ENCODE results near the gene SDHB.
A peak's percentile ranks its signal among the peaks of the same experiment; 100 is the strongest.

Gene SDHB

GRCh38 chr1:16982902-16983301 is 70.9 kb downstream of the SDHB start:
- ChIA-PET CTCF (interaction anchor here (1.1 kb wide), 1 partner anchor 18 kb away, joined by 3 read pairs; no protein-coding TSS in a partner anchor), POLR2A (interaction anchor here (0.6 to 1.4 kb wide), 3 partner anchors 10 to 26 kb away, joined by 5 to 7 read pairs (median 5); no protein-coding TSS in a partner anchor)
- no peaks in the 10 kb centered on the region for H3K9me3 ChIP-seq (ENCODE audit: control insufficient read depth, insufficient read depth, low read depth, low read length)
- H3K27ac ChIP-seq (ENCODE audit: extremely low read depth, low read depth, low read length) = no peak overlapping the region
- no peak overlapping the region for H3K4me3 ChIP-seq (ENCODE audit: low read depth, low read length)
- TF ChIP-seq ZFHX2 (tag by site-specific recombination; conservative IDR thresholded peaks at IDR 0.05) = 0 out of 2 replicates have a peak, but pooled peaks have one; percentile 12
- 0 out of 2 replicates have a peak, but pooled peaks have one; percentile 10 for TF ChIP-seq EGR2 (tag by site-specific recombination; IDR thresholded peaks at IDR 0.05; ENCODE audit: low read depth)
- no peak for TF ChIP-seq PRDM10 (tag by site-specific recombination; IDR thresholded peaks at IDR 0.05)
- H3K4me1 ChIP-seq (ENCODE audit: control insufficient read depth, insufficient read depth, low read length) = no peaks in the 10 kb centered on the region
- peaks cover 0 to 31% of the 10 kb centered on the region in 2 experiments; a peak in 2 of 3 replicates for H3K36me3 ChIP-seq (ENCODE audit: control insufficient read depth in 2 of 2, insufficient read depth in 1 of 2, low read length in 2 of 2)

- Histone ChIP-seq H3K9me3 (ENCODE audit: control insufficient read depth, insufficient read depth, low read depth, low read length) (no peaks in the 10 kb centered on the region), H3K4me1 (ENCODE audit: control insufficient read depth, insufficient read depth, low read length) (no peaks in the 10 kb centered on the region), H3K36me3 (ENCODE audit: control insufficient read depth in 2 of 2, insufficient read depth in 1 of 2, low read length in 2 of 2) (peaks cover 0 to 16% of the 10 kb centered on the region in 2 experiments; a peak in 2 of 3 replicates), H3K4me3 (ENCODE audit: low read depth, low read length) (no peak overlapping the region), H3K27ac (ENCODE audit: extremely low read depth, low read depth, low read length) (no peak overlapping the region)
- TF ChIP-seq ZNF549 (tag by site-specific recombination; IDR thresholded peaks at IDR 0.05) (no peak), ZNF449 (tag by site-specific recombination; IDR thresholded peaks at IDR 0.05) (peak; percentile 79; the same call in 1 of the 2 replicates)
- ChIA-PET CTCF (interaction anchor here (0.7 to 1.8 kb wide), 4 partner anchors 15 to 65 kb away, joined by 3 to 6 read pairs (median 4); no protein-coding TSS in a partner anchor), POLR2A (interaction anchor here (1.1 to 5.3 kb wide), 4 partner anchors 10 to 14 kb away, joined by 3 to 23 read pairs (median 6); no protein-coding TSS in a partner anchor)
These were observed 72.5 kb downstream of the SDHB start for GRCh38 chr1:16981269-16981849.

GRCh38 chr1:16980473-16981268 is 73.2 kb downstream of the SDHB start, which contains the start of gene MFAP2:
TSS of gene MFAP2 (minus strand) at chr1:16980620. CDS start at chr1:16978273, 2,347 bp downstream.
- Histone ChIP-seq H3K4me3 (ENCODE audit: low read depth, low read length) (peak within 1 kb of the TSS; percentile 67), H3K27ac (ENCODE audit: extremely low read depth, low read depth, low read length) (peak within 1 kb of the TSS; percentile 31; the same call in 1 of the 2 replicates), H3K9me3 (ENCODE audit: control insufficient read depth, insufficient read depth, low read depth, low read length) (no peaks in the 10 kb centered on the region), H3K4me1 (ENCODE audit: control insufficient read depth, insufficient read depth, low read length) (no peaks in the 10 kb centered on the region), H3K36me3 (ENCODE audit: control insufficient read depth in 2 of 2, insufficient read depth in 1 of 2, low read length in 2 of 2) (peaks cover 0 to 9% of the 10 kb centered on the region in 2 experiments; a peak in 2 of 3 replicates)
- CTCF ChIA-PET = interaction anchor here (0.7 to 1.8 kb wide), 4 partner anchors 15 to 65 kb away, joined by 3 to 6 read pairs (median 4); no protein-coding TSS in a partner anchor
- POLR2A ChIA-PET = interaction anchor here (1.0 to 5.3 kb wide), 4 partner anchors 9 to 22 kb away, joined by 3 to 23 read pairs (median 4); no protein-coding TSS in a partner anchor
- TF ChIP-seq GLI2 (tag by site-specific recombination; IDR thresholded peaks at IDR 0.05; ENCODE audit: borderline replicate concordance, low read depth) = no peak
- no peak for TF ChIP-seq KLF10 (tag by site-specific recombination; IDR thresholded peaks at IDR 0.05)
- no peak for TF ChIP-seq ZFP3 (tag by site-specific recombination; IDR thresholded peaks at IDR 0.05; ENCODE audit: low read depth)
- no peak for TF ChIP-seq ELK4 (IDR thresholded peaks at IDR 0.05; ENCODE audit: borderline replicate concordance, low read depth, low read length)
- no peak for TF ChIP-seq ZNF274 (IDR thresholded peaks at IDR 0.05; ENCODE audit: low read length)
- no peak for TF ChIP-seq ZNF274 (tag by site-specific recombination; IDR thresholded peaks at IDR 0.05; ENCODE audit: borderline replicate concordance)
- no peak for TF ChIP-seq ZNF354C (tag by site-specific recombination; IDR thresholded peaks at IDR 0.05; ENCODE audit: borderline replicate concordance, low read depth)
- peak; percentile 49; the same call in 1 of the 2 replicates for TF ChIP-seq ZFP69B (tag by site-specific recombination; IDR thresholded peaks at IDR 0.05)
- TF ChIP-seq ZBTB8A (tag by site-specific recombination; IDR thresholded peaks at IDR 0.05) = peak; percentile 11; the same call in 1 of the 2 replicates
- no peak for TF ChIP-seq KLF16 (tag by site-specific recombination; IDR thresholded peaks at IDR 0.05)
- no peak for TF ChIP-seq SCRT1 (tag by site-specific recombination; IDR thresholded peaks at IDR 0.05; ENCODE audit: borderline replicate concordance)
- TF ChIP-seq WT1 (tag by site-specific recombination; IDR thresholded peaks at IDR 0.05) = no peak
- TF ChIP-seq SCRT2 (tag by site-specific recombination; IDR thresholded peaks at IDR 0.05) = no peak
- no peak; the same call in 1 of the 2 replicates for TF ChIP-seq PATZ1 (tag by site-specific recombination; IDR thresholded peaks at IDR 0.05)
- no peak for TF ChIP-seq ZNF48 (tag by site-specific recombination; IDR thresholded peaks at IDR 0.05)

Data from HEK293 (cell line).